OCI-M2 (cell line): ENCODE measurements around the gene THBD.

Experiments used
- DNase-seq: peaks from one replicate; lab custom pipeline; 2025; ENCODE audit not compliant: unreplicated experiment; lab: John Stamatoyannopoulos, UW

Gene THBD

GRCh38 chr20:23084845-23085365, 35.4 kb upstream of the THBD start:
- DNase-seq, result no peak

GRCh38 chr20:23084282-23084844, 34.9 kb upstream of the THBD start:
- no peak for DNase-seq

- no peak for DNase-seq
Measured at GRCh38 chr20:23083553-23084220, 34.2 kb upstream of the THBD start.

DNA sequence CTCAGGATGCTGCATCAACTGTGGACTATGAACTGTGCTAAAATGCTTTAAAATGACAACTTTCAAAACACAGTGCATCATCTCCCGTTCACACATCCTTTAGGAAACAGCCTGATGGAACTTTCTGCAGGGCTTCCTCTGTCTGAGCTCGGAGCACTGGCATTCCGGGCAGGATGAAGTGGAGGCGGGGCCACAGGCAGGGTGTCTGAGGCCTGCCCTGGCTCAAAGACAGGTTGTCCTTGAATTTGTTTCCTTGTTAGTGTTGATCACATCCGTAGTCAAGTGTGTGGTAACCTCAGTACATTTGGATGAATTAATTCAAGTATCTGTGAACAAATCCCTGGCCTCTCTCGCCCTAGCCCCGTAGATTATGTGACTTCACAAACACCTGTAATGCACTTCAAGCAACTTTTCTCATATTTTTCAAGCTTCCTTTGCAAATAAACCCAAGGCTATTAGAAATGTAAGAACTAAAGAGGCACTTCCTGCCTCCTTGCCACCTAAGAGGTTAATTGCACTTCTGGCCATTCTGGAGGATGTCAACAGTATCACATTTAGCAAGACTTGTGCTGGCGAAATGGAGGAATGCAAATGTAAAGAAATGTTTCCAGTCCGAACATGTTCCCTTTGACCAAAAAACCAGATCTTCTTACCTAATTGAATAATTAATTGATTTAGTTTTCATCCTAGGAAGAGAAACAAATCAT, 33.5 kb upstream of the THBD start:
- no peak for DNase-seq

- no peak for DNase-seq
Measured at GRCh38 chr20:23081263-23081819, 31.9 kb upstream of the THBD start.

- no peak for DNase-seq
Measured at GRCh38 chr20:23080521-23080920, 31.0 kb upstream of the THBD start.

DNA sequence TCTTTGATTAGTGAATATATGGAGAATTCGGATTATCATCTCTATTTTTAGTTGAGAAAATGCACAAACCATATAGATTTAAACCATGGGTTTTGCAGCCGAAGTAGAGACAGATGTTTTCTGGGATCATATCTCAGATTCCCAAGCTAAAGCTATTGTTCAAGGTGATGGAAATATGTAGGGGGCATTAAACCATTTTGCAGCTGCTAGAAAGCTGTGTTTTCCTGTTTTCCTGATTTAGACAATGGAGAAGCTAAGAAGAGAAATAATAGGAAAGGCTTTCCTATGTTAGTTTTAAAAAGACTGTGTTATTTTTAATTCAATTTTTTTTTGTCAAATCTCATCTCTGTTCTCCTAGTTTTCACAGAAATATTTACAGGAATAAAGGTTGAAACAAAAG, 30.5 kb upstream of the THBD start:
- no peak for DNase-seq

DNA sequence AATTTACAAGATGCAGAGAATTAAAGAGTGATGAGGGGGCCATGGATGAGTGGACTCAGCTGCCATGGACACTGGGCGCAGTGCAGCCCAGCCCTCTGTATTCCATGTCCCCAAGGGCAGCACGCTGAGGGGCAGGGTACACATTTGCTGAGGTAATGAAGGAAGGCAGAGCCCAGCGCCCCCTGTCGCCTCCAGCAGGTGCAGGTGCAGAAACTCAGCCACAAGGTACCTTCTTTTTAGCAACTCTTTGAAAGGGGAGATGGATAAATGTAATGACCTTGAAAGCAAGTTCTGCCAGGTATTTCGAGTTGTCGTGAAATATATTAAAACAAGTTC, 29.5 kb upstream of the THBD start:
- no peak for DNase-seq

- no peak for DNase-seq
Measured at GRCh38 chr20:23078351-23079015, 29.0 kb upstream of the THBD start.

GRCh38 chr20:23077277-23077676, 27.8 kb upstream of the THBD start:
- DNase-seq, result no peak

DNA sequence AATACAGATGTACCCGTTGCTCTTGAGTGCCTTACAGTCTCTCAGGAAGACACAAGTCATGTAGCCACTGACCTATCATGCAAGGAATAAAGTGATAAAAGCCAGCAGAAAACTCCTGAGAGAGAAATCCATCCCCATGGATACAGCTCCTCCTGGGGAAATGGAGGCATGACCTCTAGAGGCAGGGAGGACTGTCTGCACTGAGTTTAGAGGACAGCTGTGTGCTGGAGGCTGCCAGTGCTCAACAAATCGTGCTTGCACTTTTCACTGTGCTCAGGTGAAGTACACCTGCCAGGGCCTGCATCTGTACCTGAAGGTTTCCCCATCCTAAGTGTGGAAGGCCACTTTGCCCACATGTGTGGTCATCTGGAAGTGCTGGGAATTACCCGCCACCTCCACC, 24.6 kb upstream of the THBD start:
- DNase-seq, result no peak

DNA sequence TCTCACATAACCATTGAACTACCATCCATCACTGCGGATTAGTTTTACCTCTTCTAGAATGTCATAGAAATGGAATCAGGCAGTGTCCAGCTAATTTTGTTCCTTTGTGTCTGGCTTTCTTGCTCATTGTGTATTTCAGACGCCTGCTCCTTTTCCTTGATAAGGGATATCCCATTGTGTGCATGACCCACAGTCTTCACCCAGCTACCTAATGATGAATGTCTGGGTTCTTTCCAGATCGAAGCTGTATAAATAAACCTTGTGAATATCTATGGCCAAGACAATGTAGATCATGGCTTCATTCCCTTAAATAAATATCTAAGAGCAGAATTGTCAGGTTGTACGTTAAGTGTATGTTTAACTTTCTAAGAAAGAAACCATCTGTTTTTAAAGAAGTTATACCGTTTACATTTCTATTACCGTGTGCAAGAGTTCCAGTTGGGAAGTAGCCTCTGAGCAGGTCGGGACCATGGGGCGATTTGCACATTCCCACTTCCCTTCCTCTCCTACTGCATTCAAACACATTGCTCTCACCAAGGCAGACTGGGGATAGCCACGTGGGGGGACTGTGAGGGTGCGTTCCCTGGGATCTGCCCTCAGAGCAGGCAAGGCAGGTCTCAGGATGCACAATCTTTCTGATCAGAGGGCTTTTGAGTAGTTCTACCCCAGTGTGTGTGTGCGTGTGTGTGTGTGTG, 23.6 kb upstream of the THBD start:
- no peak for DNase-seq

GRCh38 chr20:23071996-23072395, 22.5 kb upstream of the THBD start:
- DNase-seq, result no peak

DNA sequence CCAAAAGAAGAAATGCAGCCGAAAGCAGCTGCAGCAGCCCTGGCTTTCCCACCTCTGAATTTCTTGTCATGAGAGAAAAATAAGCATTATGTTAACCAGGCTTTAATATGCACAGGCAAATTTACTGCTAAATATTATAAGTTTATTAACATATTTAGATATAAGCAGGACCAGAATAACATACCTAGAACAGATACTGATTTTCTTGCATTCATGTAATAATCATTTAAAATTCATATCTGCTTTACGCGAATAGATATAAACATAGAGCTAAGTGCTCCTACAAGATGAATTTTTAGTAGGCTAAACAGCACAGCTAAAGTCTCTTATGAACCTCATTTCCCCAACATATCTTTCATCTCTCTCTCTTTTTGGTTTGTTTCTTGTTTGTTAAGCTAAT, 21.9 kb upstream of the THBD start:
- no peak for DNase-seq

GRCh38 chr20:23069108-23069507, 19.6 kb upstream of the THBD start:
- no peak for DNase-seq

DNA sequence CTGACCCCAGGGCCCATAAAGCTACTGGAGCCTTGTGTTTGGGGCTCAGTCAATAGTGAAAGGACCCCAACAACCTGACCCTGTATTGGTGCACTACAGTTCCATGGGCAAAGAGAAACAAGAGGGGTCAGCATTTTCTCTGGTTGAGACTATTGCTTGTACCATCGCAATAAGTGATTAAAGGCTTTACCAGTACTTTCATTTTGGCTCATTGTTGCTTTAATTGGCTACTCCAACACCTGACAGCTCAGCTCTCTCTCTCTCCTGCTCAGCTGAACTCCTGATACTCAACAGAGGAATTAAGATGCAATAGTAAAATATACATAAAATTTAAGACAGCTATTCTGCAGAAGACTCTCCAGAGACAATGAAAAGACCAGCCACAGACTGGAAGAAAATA, 18.8 kb upstream of the THBD start:
- no peak for DNase-seq

DNA sequence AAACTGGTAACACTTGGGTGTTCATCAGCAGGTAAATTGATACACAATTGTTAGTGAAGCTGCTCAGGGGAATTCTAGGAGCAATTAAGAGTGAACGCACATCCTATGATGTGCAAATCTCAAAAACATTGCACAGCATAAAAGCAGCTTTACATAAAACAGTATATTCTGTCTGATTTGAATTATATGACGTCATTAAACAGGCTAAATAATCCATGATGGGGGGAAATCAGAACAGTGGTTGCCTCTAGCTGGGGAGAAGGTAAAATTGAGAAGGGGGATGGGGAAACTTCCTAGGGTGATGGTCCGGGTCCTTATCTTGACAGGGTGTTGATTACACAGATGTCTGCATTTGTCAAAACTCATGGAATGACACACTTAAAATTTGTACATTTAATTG, 17.3 kb upstream of the THBD start:
- DNase-seq, result no peak

DNA sequence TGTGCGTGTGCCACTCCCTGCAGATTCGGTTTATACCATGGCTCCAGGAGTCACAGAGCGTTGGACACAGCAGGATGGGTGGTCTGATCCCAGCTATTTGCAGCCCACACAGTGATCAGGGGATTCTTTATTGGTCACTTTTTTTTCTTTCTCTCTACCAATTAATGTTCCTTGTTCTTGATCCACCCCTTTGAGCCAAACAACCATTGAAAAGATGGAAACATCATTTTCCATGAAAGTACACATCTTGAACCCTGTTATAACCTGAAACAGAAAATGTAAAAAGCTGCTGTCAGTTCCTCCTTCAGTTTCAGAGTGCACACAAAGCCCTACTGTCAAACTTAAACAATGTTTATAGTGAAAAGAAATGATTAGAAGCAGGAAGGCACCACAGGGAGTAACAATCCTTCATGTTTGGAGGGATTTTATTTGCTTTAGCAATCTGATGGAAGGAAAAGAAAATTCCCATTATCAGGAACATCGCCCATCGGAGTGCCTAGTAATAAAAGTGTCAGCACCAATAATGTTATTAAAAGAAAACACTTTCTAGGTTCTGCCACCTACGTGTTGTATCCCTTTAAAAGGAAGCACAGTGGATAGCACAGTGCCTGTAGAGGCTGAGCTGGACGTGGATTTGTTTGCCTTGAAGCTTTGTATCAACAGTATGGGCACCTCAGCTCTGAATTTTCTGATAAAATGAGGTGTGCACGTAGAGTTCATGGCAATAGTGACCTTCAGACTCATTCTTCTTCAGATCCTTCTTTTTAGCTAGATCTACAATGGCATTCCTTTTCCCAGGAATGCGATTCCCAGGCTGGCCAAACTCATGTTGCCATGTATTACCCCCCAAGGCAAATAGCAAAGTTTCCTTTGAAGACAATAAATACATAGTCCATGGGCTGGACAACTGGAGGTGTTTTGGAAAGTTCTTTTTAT, 16.1 kb upstream of the THBD start:
- DNase-seq, result no peak

DNA sequence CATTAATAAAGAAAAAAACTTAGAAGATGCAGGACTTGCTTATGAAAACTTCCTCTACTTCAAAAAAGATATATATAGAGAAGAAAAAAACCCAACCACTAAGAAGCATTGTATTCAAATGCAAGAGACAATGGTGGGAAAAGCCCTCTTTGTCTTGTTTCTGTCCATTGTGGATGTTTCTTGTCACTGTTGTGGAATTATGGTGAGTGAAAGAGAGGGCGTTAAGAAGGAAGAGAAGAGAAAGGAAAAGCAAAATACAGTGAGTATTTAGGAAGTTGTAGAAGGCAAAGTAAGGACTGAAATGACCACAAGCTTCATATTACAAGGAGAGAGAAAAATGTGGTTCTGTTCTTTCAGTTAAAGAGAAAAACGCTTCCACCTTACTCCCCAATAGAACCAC, 14.1 kb upstream of the THBD start:
- no peak for DNase-seq

DNA sequence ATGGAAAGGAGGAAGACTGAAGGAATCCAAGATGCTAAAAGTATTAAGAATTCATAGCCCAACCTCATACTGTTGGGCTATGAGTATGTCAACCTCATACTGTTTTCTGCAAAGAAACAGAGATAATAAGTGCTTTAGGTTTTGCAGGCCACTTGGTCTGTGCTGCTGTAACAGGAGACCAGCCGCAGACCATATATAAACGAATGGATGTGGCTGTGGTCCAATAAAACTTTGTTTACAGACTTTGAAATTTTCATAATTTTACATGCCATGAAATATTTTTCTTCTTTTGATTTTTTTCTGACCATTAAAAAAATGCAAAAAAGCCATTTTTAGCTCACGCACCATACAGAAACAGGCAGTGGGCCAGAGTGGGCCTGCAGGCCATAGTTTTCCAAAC, 13.7 kb upstream of the THBD start:
- DNase-seq, result no peak
